LNCaP clone FGC (cell line): ENCODE measurements around the gene SLC2A4.

Experiments used
- DNase-seq: peaks from one replicate; pipeline ENCODE4 v3.0.0-alpha.2; 2011; ENCODE audit warnings: low read depth
- H3K4me3 ChIP-seq: 2 replicates; pipeline ENCODE4 v1.5.1; 2011; ENCODE audit warnings: mild to moderate bottlenecking, low read depth, low read length, control low read depth
- CTCF ChIP-seq: IDR thresholded peaks from 2 replicates; pipeline ENCODE4 v1.5.1; 2012; ENCODE audit warnings: mild to moderate bottlenecking; ENCODE audit not compliant: control insufficient read depth, insufficient read depth; ENCODE audit errors: extremely low read depth

SLC2A4 gene

GRCh38 chr17:7322520-7323194 is 41.1 kb downstream of the SLC2A4 start:
- H3K4me3 ChIP-seq: no peak overlapping the region
- TF ChIP-seq CTCF: no peak
- no peak for DNase-seq

GRCh38 chr17:7323731-7324437 is 42.4 kb downstream of the SLC2A4 start:
- peak; percentile 65 for TF ChIP-seq CTCF
- H3K4me3 ChIP-seq: no peak overlapping the region
- DNase-seq: no peak

- no peak for TF ChIP-seq CTCF
- no peak for DNase-seq
- no peak overlapping the region for H3K4me3 ChIP-seq
These were observed 42.9 kb downstream of the SLC2A4 start for GRCh38 chr17:7324438-7324779.

DNA sequence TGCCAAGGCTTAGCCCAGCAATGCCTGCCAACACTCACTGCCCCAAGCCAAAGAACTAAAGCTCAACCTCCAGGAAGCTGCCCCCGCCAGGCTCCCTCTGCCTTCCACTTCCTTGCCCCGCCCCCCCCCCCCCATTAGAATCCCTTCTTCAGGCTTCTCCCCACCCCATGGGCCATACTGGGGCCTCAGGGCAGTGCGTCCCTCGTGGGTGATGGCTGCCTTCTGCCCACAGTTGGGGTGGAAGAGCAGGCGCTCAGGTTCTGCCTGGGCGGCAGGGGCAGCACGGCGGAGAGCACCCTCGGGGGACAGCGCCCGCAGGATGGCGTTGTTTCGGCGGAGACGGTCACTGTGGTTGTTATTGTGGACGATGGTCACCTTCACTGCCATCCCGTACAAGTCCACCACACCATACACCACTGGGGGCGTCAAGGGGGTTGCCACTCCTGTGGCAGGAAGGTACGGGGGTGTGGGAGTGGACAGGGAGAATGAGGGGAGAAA is 43.6 kb downstream of the SLC2A4 start:
- DNase-seq: no peak
- no peak for TF ChIP-seq CTCF
- no peak overlapping the region for H3K4me3 ChIP-seq

- TF ChIP-seq CTCF: no peak
- no peak for DNase-seq
- no peak overlapping the region for H3K4me3 ChIP-seq
These were observed 44.7 kb downstream of the SLC2A4 start for GRCh38 chr17:7326186-7326585.

- no peak for DNase-seq
- TF ChIP-seq CTCF: no peak
- no peak overlapping the region for H3K4me3 ChIP-seq
These were observed 45.5 kb downstream of the SLC2A4 start for GRCh38 chr17:7327056-7327455.

- no peak for DNase-seq
- TF ChIP-seq CTCF: no peak
- peak overlapping the region; percentile 82; the same call in 1 of the 2 replicates for H3K4me3 ChIP-seq
These were observed 46.0 kb downstream of the SLC2A4 start for GRCh38 chr17:7327501-7327900.
